ENCODE measurements around the gene MTARC2.
A peak's percentile ranks its signal among the peaks of the same experiment; 100 is the strongest.

MTARC2 gene

DNA sequence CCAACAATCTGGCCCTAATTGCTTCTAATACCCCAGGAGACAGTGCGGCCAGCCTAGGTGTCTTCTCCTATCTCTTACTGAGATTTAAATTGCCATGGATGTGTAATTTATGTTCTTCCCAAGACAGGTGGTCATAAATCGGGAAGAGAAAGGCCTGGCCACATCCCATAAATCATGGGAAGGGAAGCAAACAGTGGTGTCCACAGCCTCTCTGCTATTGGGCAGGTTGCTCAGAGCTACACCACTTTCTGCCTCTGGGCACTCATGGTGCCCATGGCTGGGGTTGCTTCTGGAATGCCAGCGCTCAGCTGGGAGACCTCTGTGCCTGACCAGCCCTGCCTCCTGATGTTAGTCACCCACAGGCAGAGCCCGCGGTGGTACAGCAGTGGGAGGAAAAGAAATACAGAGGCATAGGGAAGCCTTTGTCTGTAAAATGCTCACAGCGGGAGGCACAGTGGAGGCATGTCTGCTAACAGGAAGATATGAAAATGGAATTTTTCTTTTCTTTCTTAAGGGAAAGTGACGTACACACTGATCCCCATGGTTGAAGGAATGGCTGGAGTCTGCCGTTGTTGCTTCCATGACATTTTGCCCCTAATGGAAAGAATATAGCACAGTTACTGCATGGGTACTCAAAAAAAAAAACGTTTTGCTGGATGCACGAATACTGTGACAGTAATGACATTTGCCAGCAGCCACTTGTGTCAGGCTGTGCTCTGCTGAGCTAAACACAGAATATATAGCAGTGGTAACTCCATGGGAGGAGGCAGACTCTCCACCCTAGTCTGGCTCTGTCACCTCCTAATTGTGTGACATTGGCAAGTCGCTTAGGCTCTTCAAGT, 60.4 kb downstream of the MTARC2 start:
- Histone ChIP-seq H3K9me3 (ENCODE audit: control insufficient read depth, insufficient read depth, low read length) (no peaks in the 10 kb centered on the region), H3K4me3 (ENCODE audit: low read depth, low read length) (no peak overlapping the region), H3K9ac (ENCODE audit: low read depth, low read length) (no peak overlapping the region), H3K36me3 (ENCODE audit: control insufficient read depth, insufficient read depth, low read length) (peaks cover 4% of the 10 kb centered on the region), H3K4me1 (ENCODE audit: control insufficient read depth, insufficient read depth, low read length) (no peaks in the 10 kb centered on the region), H3K27me3 (ENCODE audit: control insufficient read depth, insufficient read depth, low read length) (no peaks in the 10 kb centered on the region)

DNA sequence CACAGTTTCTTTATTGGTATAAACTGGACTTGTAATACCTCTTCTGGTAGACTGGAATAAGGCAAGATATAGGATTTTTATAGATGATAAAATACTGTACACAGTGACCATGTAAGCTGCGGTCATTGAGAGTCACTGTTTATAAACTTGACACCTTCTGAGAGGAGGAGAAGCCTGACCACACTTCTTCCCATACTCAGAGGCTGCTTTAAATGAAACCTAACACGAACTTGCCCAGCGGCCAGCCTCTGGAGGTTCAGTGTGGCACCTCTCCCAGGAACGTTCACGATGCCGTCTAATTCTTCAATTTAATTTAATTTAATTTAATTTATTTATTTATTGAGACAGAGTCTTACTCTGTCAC, 61.0 kb downstream of the MTARC2 start:
- Histone ChIP-seq H3K27me3 (ENCODE audit: control insufficient read depth, insufficient read depth, low read length) (no peaks in the 10 kb centered on the region), H3K4me3 (ENCODE audit: low read depth, low read length) (no peak overlapping the region), H3K9me3 (ENCODE audit: control insufficient read depth, insufficient read depth, low read length) (no peaks in the 10 kb centered on the region), H3K36me3 (ENCODE audit: control insufficient read depth, insufficient read depth, low read length) (peaks cover 1% of the 10 kb centered on the region), H3K9ac (ENCODE audit: low read depth, low read length) (no peak overlapping the region), H3K4me1 (ENCODE audit: control insufficient read depth, insufficient read depth, low read length) (no peaks in the 10 kb centered on the region)

- Histone ChIP-seq H3K36me3 (ENCODE audit: control insufficient read depth, insufficient read depth, low read length) (no peaks in the 10 kb centered on the region), H3K4me3 (ENCODE audit: low read depth, low read length) (no peak overlapping the region), H3K27me3 (ENCODE audit: control insufficient read depth, insufficient read depth, low read length) (no peaks in the 10 kb centered on the region), H3K9me3 (ENCODE audit: control insufficient read depth, insufficient read depth, low read length) (no peaks in the 10 kb centered on the region), H3K4me1 (ENCODE audit: control insufficient read depth, insufficient read depth, low read length) (no peaks in the 10 kb centered on the region), H3K9ac (ENCODE audit: low read depth, low read length) (no peak overlapping the region)
These were observed 61.6 kb downstream of the MTARC2 start for GRCh38 chr1:220809704-220810103.

- H3K9me3 ChIP-seq (ENCODE audit: control insufficient read depth, insufficient read depth, low read length): no peaks in the 10 kb centered on the region
- no peak overlapping the region for H3K9ac ChIP-seq (ENCODE audit: low read depth, low read length)
- H3K36me3 ChIP-seq (ENCODE audit: control insufficient read depth, insufficient read depth, low read length): no peaks in the 10 kb centered on the region
- H3K27me3 ChIP-seq (ENCODE audit: control insufficient read depth, insufficient read depth, low read length): no peaks in the 10 kb centered on the region
- no peaks in the 10 kb centered on the region for H3K4me1 ChIP-seq (ENCODE audit: control insufficient read depth, insufficient read depth, low read length)
- H3K4me3 ChIP-seq (ENCODE audit: low read depth, low read length): peak overlapping the region; percentile 24
These were observed 62.1 kb downstream of the MTARC2 start for GRCh38 chr1:220810179-220810653.

DNA sequence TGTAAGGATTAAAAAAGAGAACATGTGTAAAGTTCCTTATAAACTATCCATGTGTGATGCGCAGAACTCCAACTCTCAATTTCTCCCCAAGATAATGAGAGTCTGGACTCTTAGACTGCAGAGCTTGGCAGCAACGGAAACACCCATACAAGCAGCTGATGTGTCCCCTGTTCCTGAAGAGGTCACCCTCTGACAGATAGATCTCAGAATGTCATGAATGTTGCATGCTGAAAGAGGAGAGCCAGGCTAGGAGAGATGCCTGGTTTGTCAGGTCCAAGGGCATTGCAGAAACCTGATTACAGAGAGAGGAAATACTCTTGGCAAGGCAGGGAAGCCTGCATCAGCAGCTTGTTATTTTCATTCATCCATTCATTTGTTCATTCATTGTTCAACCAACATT, 62.8 kb downstream of the MTARC2 start:
- Histone ChIP-seq H3K9ac (ENCODE audit: low read depth, low read length) (no peak overlapping the region), H3K4me3 (ENCODE audit: low read depth, low read length) (no peak overlapping the region), H3K4me1 (ENCODE audit: control insufficient read depth, insufficient read depth, low read length) (no peaks in the 10 kb centered on the region), H3K9me3 (ENCODE audit: control insufficient read depth, insufficient read depth, low read length) (no peaks in the 10 kb centered on the region), H3K27me3 (ENCODE audit: control insufficient read depth, insufficient read depth, low read length) (no peaks in the 10 kb centered on the region), H3K36me3 (ENCODE audit: control insufficient read depth, insufficient read depth, low read length) (no peaks in the 10 kb centered on the region)

DNA sequence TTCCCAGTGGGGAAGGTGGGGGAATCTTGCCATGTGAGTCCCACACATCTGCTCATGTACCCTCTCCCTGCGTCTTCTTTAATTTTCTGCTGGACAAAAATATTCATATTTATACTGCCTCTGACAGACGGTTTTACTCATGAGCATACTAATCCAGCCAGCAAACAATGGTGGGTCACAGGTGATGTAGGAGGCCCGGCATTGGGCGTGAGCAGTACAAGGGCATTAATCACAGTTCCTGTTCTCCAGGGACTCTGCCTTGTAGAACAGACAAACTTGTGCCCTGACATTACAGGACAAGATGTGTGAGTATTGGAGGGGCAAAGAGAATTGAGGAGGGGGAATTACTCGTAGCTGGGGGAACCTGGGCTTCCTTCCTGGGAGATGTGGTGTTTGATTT, 63.6 kb downstream of the MTARC2 start:
- Histone ChIP-seq H3K4me3 (ENCODE audit: low read depth, low read length) (no peak overlapping the region), H3K36me3 (ENCODE audit: control insufficient read depth, insufficient read depth, low read length) (peaks cover 2% of the 10 kb centered on the region), H3K9me3 (ENCODE audit: control insufficient read depth, insufficient read depth, low read length) (no peaks in the 10 kb centered on the region), H3K4me1 (ENCODE audit: control insufficient read depth, insufficient read depth, low read length) (no peaks in the 10 kb centered on the region), H3K9ac (ENCODE audit: low read depth, low read length) (no peak overlapping the region), H3K27me3 (ENCODE audit: control insufficient read depth, insufficient read depth, low read length) (no peaks in the 10 kb centered on the region)

- no peaks in the 10 kb centered on the region for H3K4me1 ChIP-seq (ENCODE audit: control insufficient read depth, insufficient read depth, low read length)
- peaks cover 2% of the 10 kb centered on the region for H3K36me3 ChIP-seq (ENCODE audit: control insufficient read depth, insufficient read depth, low read length)
- no peaks in the 10 kb centered on the region for H3K9me3 ChIP-seq (ENCODE audit: control insufficient read depth, insufficient read depth, low read length)
- H3K27me3 ChIP-seq (ENCODE audit: control insufficient read depth, insufficient read depth, low read length): no peaks in the 10 kb centered on the region
- H3K9ac ChIP-seq (ENCODE audit: low read depth, low read length): no peak overlapping the region
- no peak overlapping the region for H3K4me3 ChIP-seq (ENCODE audit: low read depth, low read length)
These were observed 64.2 kb downstream of the MTARC2 start for GRCh38 chr1:220812308-220812707.

GRCh38 chr1:220813013-220813412, 64.9 kb downstream of the MTARC2 start:
- Histone ChIP-seq H3K9ac (ENCODE audit: low read depth, low read length) (no peak overlapping the region), H3K9me3 (ENCODE audit: control insufficient read depth, insufficient read depth, low read length) (no peaks in the 10 kb centered on the region), H3K4me3 (ENCODE audit: low read depth, low read length) (no peak overlapping the region), H3K27me3 (ENCODE audit: control insufficient read depth, insufficient read depth, low read length) (no peaks in the 10 kb centered on the region), H3K36me3 (ENCODE audit: control insufficient read depth, insufficient read depth, low read length) (peaks cover 2% of the 10 kb centered on the region), H3K4me1 (ENCODE audit: control insufficient read depth, insufficient read depth, low read length) (peaks cover under 1% of the 10 kb centered on the region)

DNA sequence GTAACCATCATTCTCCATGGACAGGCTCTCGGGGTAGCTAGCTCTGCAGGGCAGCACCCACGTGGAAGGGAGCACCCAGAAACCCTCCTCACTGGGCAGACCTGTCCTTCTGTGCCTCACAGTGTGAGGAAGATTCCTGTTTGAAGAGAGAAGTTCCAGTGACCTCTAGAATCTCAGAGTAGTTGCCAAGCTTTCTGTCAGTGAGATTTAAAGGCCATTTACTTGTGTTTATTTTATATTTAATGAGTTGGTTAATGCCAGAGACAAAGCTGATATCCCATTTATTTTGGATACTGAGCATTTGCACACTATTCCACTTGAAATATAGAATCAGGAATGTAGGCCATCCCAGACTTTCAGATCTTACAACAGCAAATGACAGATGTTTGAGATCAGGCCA, 67.3 kb downstream of the MTARC2 start:
- Histone ChIP-seq H3K9me3 (ENCODE audit: control insufficient read depth, insufficient read depth, low read length) (no peaks in the 10 kb centered on the region), H3K4me1 (ENCODE audit: control insufficient read depth, insufficient read depth, low read length) (peaks cover 9% of the 10 kb centered on the region), H3K9ac (ENCODE audit: low read depth, low read length) (no peak overlapping the region), H3K27me3 (ENCODE audit: control insufficient read depth, insufficient read depth, low read length) (no peaks in the 10 kb centered on the region), H3K4me3 (ENCODE audit: low read depth, low read length) (no peak overlapping the region), H3K36me3 (ENCODE audit: control insufficient read depth, insufficient read depth, low read length) (peaks cover 2% of the 10 kb centered on the region)

- H3K4me1 ChIP-seq (ENCODE audit: control insufficient read depth, insufficient read depth, low read length): peaks cover 9% of the 10 kb centered on the region
- H3K27me3 ChIP-seq (ENCODE audit: control insufficient read depth, insufficient read depth, low read length): no peaks in the 10 kb centered on the region
- H3K36me3 ChIP-seq (ENCODE audit: control insufficient read depth, insufficient read depth, low read length): peaks cover 2% of the 10 kb centered on the region
These were observed 69.8 kb downstream of the MTARC2 start for GRCh38 chr1:220817907-220818306.

DNA sequence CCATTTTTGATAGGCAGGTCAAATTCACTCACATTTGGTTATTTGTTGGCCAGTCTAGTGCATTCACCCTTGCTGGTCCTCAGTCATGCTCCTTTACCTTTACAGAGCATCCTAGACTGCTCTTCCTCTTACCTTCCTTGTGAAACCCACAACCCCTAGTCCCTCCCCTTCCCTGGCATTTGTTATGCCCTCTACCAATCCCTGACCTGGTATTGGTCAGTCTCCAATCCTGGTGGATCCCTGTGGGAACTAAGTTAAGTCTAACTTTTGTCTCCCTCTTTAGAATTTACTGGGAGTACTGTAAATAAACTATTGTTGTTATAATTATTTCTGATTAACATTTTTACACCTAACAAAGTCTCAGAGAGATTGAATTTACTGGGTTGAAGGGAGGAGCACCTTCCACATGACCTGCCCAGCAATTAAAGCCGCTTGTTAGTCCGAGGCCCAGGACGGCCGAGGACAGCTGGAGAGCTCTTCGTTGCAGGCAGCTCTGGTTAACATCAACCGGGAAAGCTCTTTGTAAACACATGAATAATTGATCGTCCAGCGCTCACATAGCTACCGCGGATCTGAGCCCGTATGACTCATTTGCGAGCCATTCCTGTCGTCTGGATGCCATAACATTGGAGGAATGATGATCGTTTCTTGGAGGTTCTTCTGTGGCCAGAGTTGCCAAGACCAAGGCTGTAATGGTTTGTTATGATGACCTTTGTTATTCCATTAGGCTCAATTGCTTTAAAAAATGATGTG, 70.5 kb downstream of the MTARC2 start:
- Histone ChIP-seq H3K4me1 (ENCODE audit: control insufficient read depth, insufficient read depth, low read length) (peaks cover 9% of the 10 kb centered on the region), H3K4me3 (ENCODE audit: low read depth, low read length) (no peak overlapping the region), H3K27me3 (ENCODE audit: control insufficient read depth, insufficient read depth, low read length) (no peaks in the 10 kb centered on the region), H3K36me3 (ENCODE audit: control insufficient read depth, insufficient read depth, low read length) (peaks cover 2% of the 10 kb centered on the region), H3K9me3 (ENCODE audit: control insufficient read depth, insufficient read depth, low read length) (no peaks in the 10 kb centered on the region), H3K9ac (ENCODE audit: low read depth, low read length) (no peak overlapping the region)

More at GRCh38 chr1:220817907-220818306, 69.8 kb downstream of the MTARC2 start:
- Histone ChIP-seq H3K9ac (ENCODE audit: low read depth, low read length) (no peak overlapping the region), H3K9me3 (ENCODE audit: control insufficient read depth, insufficient read depth, low read length) (no peaks in the 10 kb centered on the region), H3K4me3 (ENCODE audit: low read depth, low read length) (no peak overlapping the region)

Data from iPS-15b (cell line).